Activated effector memory CD4-positive, alpha-beta T cell treated with anti-CD3 and anti-CD28 coated beads, Interleukin-2, amount 50 U/mL, for 16 hours (primary cell): Measurements from ENCODE around the gene FNDC3B.

Experiments used
- DNase-seq: peaks from one replicate; pipeline ENCODE4 v3.0.0-alpha.2; 2020

FNDC3B gene

GRCh38 chr3:172195407-172195754 is 156.0 kb downstream of the FNDC3B start:
- no peak for DNase-seq

- DNase-seq: no peak
Measured at GRCh38 chr3:172197344-172197743, 158.0 kb downstream of the FNDC3B start.

GRCh38 chr3:172198428-172198827 is 159.1 kb downstream of the FNDC3B start:
- DNase-seq: no peak

- DNase-seq: no peak
Measured at GRCh38 chr3:172199850-172200369, 160.5 kb downstream of the FNDC3B start.

GRCh38 chr3:172201136-172201869 is 161.9 kb downstream of the FNDC3B start:
- no peak for DNase-seq

GRCh38 chr3:172201870-172202236 is 162.5 kb downstream of the FNDC3B start:
- no peak for DNase-seq

GRCh38 chr3:172202797-172203196 is 163.4 kb downstream of the FNDC3B start:
- DNase-seq: no peak

- no peak for DNase-seq
Measured at GRCh38 chr3:172203522-172204258, 164.3 kb downstream of the FNDC3B start.

GRCh38 chr3:172204716-172205115 is 165.3 kb downstream of the FNDC3B start:
- DNase-seq: no peak

- no peak for DNase-seq
Measured at GRCh38 chr3:172208586-172209332, 169.4 kb downstream of the FNDC3B start.

- no peak for DNase-seq
Measured at GRCh38 chr3:172209333-172210321, 170.2 kb downstream of the FNDC3B start.

GRCh38 chr3:172210355-172210754 is 171.0 kb downstream of the FNDC3B start:
- DNase-seq: no peak

- no peak for DNase-seq
Measured at GRCh38 chr3:172211123-172211522, 171.7 kb downstream of the FNDC3B start.

- DNase-seq: no peak
Measured at GRCh38 chr3:172213200-172213599, 173.8 kb downstream of the FNDC3B start.

GRCh38 chr3:172213904-172214303 is 174.5 kb downstream of the FNDC3B start:
- no peak for DNase-seq

- no peak for DNase-seq
Measured at GRCh38 chr3:172216267-172216666, 176.9 kb downstream of the FNDC3B start.

GRCh38 chr3:172216911-172217310 is 177.5 kb downstream of the FNDC3B start:
- DNase-seq: no peak

- no peak for DNase-seq
Measured at GRCh38 chr3:172217877-172218276, 178.5 kb downstream of the FNDC3B start.

- DNase-seq: no peak
Measured at GRCh38 chr3:172218350-172219323, 179.3 kb downstream of the FNDC3B start.

GRCh38 chr3:172219750-172220149 is 180.4 kb downstream of the FNDC3B start:
- no peak for DNase-seq

GRCh38 chr3:172221547-172221946 is 182.2 kb downstream of the FNDC3B start:
- DNase-seq: no peak
